ENCODE data around the gene NKX6-2.

NKX6-2 gene

DNA sequence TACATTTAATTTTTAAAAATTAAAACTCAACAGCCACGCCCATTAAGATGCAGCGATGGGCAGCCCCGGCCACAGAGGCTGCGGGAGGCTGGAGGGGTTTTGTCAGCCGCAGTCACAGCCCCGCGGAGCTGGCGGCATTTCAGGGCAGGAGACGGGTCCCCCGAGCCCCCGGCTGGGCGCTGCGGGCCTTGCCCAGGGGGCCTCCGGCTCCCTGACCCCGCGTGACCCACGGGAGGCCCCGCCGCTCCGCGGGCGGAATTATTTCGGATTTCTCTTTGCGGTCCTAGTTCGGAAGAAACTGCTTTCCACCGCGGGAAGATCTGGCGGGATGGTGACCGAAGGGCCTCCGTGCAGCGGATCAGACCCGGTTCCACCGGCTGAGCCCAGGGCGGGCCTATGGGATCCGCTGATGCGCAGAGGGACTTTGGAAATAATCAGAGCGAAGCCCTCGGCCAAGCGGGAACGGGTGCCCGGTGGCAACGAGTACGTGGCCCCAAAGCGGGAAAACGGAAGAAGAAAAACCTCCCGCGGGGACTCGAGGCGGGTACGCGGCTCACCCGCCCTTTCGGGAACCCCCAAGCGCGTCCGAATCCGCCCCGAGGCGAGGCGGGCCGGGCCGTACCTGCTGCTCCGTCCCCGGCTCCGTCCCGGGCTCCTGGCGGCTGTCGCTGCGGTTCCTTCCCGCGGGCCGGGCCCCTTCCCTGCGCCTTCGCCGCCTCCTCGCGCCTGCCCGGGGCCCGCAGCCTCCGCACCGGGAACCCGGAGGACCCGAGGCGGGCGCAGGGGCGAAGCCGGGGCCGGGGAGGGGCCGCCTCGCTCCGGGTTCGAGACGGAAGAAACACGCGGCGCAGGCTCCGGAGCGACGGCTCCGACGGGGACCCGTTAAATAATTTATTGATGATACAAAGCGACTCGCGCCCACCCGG is 1.7 kb downstream of the NKX6-2 start:
- ChIA-PET POLR2A (no interaction called here), CTCF (no interaction called here)
- no peak overlapping the region for H3K27ac ChIP-seq (ENCODE audit: extremely low read depth, low read depth, low read length)
- no peak for TF ChIP-seq ZNF157 (tag by site-specific recombination; IDR thresholded peaks at IDR 0.05)
- no peak for TF ChIP-seq EGR2 (tag by site-specific recombination; IDR thresholded peaks at IDR 0.05; ENCODE audit: low read depth)
- no peak for TF ChIP-seq ZNF555 (tag by site-specific recombination; conservative IDR thresholded peaks at IDR 0.05)
- TF ChIP-seq ZNF645 (tag by site-specific recombination; IDR thresholded peaks at IDR 0.05): no peak
- TF ChIP-seq ZSCAN23 (tag by site-specific recombination; IDR thresholded peaks at IDR 0.05): no peak
- no peaks in the 10 kb centered on the region for H3K36me3 ChIP-seq (ENCODE audit: control insufficient read depth in 2 of 2, insufficient read depth in 1 of 2, low read length in 2 of 2)
- peaks cover 3% of the 10 kb centered on the region for H3K4me1 ChIP-seq (ENCODE audit: control insufficient read depth, insufficient read depth, low read length)
- H3K9me3 ChIP-seq (ENCODE audit: control insufficient read depth, insufficient read depth, low read depth, low read length): no peaks in the 10 kb centered on the region
- H3K4me3 ChIP-seq (ENCODE audit: low read depth, low read length): no peak overlapping the region

- CTCF ChIA-PET: no interaction called here
- TF ChIP-seq, protein P1, sequence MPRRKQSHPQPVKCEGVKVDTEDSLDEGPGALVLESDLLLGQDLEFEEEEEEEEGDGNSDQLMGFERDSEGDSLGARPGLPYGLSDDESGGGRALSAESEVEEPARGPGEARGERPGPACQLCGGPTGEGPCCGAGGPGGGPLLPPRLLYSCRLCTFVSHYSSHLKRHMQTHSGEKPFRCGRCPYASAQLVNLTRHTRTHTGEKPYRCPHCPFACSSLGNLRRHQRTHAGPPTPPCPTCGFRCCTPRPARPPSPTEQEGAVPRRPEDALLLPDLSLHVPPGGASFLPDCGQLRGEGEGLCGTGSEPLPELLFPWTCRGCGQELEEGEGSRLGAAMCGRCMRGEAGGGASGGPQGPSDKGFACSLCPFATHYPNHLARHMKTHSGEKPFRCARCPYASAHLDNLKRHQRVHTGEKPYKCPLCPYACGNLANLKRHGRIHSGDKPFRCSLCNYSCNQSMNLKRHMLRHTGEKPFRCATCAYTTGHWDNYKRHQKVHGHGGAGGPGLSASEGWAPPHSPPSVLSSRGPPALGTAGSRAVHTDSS (tag by site-specific recombination; IDR thresholded peaks at IDR 0.05): no peak
- TF ChIP-seq ZNF548 (tag by site-specific recombination; IDR thresholded peaks at IDR 0.05) (no peak), ZNF530 (tag by site-specific recombination; IDR thresholded peaks at IDR 0.05; ENCODE audit: low read depth) (no peak), KLF7 (tag by site-specific recombination; IDR thresholded peaks at IDR 0.05; ENCODE audit: borderline replicate concordance) (no peak), ZNF10 (tag by site-specific recombination; IDR thresholded peaks at IDR 0.05) (no peak), ZNF76 (tag by site-specific recombination; IDR thresholded peaks at IDR 0.05; ENCODE audit: borderline replicate concordance, low read depth) (no peak), ZNF747 (tag by site-specific recombination; IDR thresholded peaks at IDR 0.05) (no peak), ZNF324 (tag by site-specific recombination; IDR thresholded peaks at IDR 0.05) (no peak), ZNF658 (tag by site-specific recombination; IDR thresholded peaks at IDR 0.05) (no peak), ZNF560 (tag by site-specific recombination; IDR thresholded peaks at IDR 0.05; ENCODE audit: borderline replicate concordance) (no peak), ZNF660 (tag by site-specific recombination; IDR thresholded peaks at IDR 0.05) (no peak)
- TF ChIP-seq, protein P2, sequence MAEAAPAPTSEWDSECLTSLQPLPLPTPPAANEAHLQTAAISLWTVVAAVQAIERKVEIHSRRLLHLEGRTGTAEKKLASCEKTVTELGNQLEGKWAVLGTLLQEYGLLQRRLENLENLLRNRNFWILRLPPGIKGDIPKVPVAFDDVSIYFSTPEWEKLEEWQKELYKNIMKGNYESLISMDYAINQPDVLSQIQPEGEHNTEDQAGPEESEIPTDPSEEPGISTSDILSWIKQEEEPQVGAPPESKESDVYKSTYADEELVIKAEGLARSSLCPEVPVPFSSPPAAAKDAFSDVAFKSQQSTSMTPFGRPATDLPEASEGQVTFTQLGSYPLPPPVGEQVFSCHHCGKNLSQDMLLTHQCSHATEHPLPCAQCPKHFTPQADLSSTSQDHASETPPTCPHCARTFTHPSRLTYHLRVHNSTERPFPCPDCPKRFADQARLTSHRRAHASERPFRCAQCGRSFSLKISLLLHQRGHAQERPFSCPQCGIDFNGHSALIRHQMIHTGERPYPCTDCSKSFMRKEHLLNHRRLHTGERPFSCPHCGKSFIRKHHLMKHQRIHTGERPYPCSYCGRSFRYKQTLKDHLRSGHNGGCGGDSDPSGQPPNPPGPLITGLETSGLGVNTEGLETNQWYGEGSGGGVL (tag by site-specific recombination; IDR thresholded peaks at IDR 0.05): no peak
- peaks cover 3% of the 10 kb centered on the region for H3K4me1 ChIP-seq (ENCODE audit: control insufficient read depth, insufficient read depth, low read length)
- H3K36me3 ChIP-seq (ENCODE audit: control insufficient read depth in 2 of 2, insufficient read depth in 1 of 2, low read length in 2 of 2): no peaks in the 10 kb centered on the region
- POLR2A ChIA-PET: no interaction called here
- no peak overlapping the region for H3K27ac ChIP-seq (ENCODE audit: extremely low read depth, low read depth, low read length)
- H3K4me3 ChIP-seq (ENCODE audit: low read depth, low read length): no peak overlapping the region
- no peaks in the 10 kb centered on the region for H3K9me3 ChIP-seq (ENCODE audit: control insufficient read depth, insufficient read depth, low read depth, low read length)
Measured at GRCh38 chr10:132783165-132783939, 2.6 kb downstream of the NKX6-2 start.

Measured in HEK293 (cell line).